ENCODE results near the gene STIP1.
"Not testable (repeated sequence)": the region's sequence is repeated elsewhere in the genome, so short reads cannot be mapped to it uniquely, and the experiment has no call there.

Gene STIP1

GRCh38 chr11:64244107-64244506, 58.1 kb downstream of the STIP1 start:
- H3K9me3 ChIP-seq (ENCODE audit: control insufficient read depth, low read length), result no peaks in the 10 kb centered on the region
- no peaks in the 10 kb centered on the region for H3K27me3 ChIP-seq (replicated peaks; ENCODE audit: control insufficient read depth, insufficient read depth, low read length, poor library complexity, severe bottlenecking)
- H3K4me3 ChIP-seq (ENCODE audit: insufficient read depth, low read depth, low read length, poor library complexity, severe bottlenecking), result no peak overlapping the region
- no peaks in the 10 kb centered on the region for H3K36me3 ChIP-seq (ENCODE audit: control insufficient read depth, insufficient read depth, low read length)
- peak overlapping the region; percentile 19 for H3K27ac ChIP-seq (ENCODE audit: insufficient read depth, low read length, poor library complexity, severe bottlenecking)
- DNase-seq, result no peak
- H3K4me1 ChIP-seq (ENCODE audit: control insufficient read depth, insufficient read depth, low read length, poor library complexity, severe bottlenecking), result peaks cover 40% of the 10 kb centered on the region

- H3K9me3 ChIP-seq (ENCODE audit: control insufficient read depth, low read length), result no peaks in the 10 kb centered on the region
- peaks cover 38% of the 10 kb centered on the region for H3K4me1 ChIP-seq (ENCODE audit: control insufficient read depth, insufficient read depth, low read length, poor library complexity, severe bottlenecking)
- peak overlapping the region; percentile 20 for H3K4me3 ChIP-seq (ENCODE audit: insufficient read depth, low read depth, low read length, poor library complexity, severe bottlenecking)
Observed at GRCh38 chr11:64244966-64245365, 59.0 kb downstream of the STIP1 start.

GRCh38 chr11:64245401-64245796, 59.4 kb downstream of the STIP1 start:
- DNase-seq, result peak; percentile 24 to 50 (median 36)
- peaks cover 38% of the 10 kb centered on the region for H3K4me1 ChIP-seq (ENCODE audit: control insufficient read depth, insufficient read depth, low read length, poor library complexity, severe bottlenecking)

More at GRCh38 chr11:64244966-64245365, 59.0 kb downstream of the STIP1 start:
- H3K27me3 ChIP-seq (replicated peaks; ENCODE audit: control insufficient read depth, insufficient read depth, low read length, poor library complexity, severe bottlenecking), result no peaks in the 10 kb centered on the region
- peak overlapping the region; percentile 66 for H3K27ac ChIP-seq (ENCODE audit: insufficient read depth, low read length, poor library complexity, severe bottlenecking)
- H3K36me3 ChIP-seq (ENCODE audit: control insufficient read depth, insufficient read depth, low read length), result no peaks in the 10 kb centered on the region
- no peak for DNase-seq

GRCh38 chr11:64245797-64246620, 60.0 kb downstream of the STIP1 start:
- peak overlapping the region; percentile 66 for H3K27ac ChIP-seq (ENCODE audit: insufficient read depth, low read length, poor library complexity, severe bottlenecking)
- no peaks in the 10 kb centered on the region for H3K36me3 ChIP-seq (ENCODE audit: control insufficient read depth, insufficient read depth, low read length)
- no peaks in the 10 kb centered on the region for H3K9me3 ChIP-seq (ENCODE audit: control insufficient read depth, low read length)
- peak; percentile 35 to 71 (median 64) for DNase-seq
- peak overlapping the region; percentile 63 for H3K4me3 ChIP-seq (ENCODE audit: insufficient read depth, low read depth, low read length, poor library complexity, severe bottlenecking)
- H3K4me1 ChIP-seq (ENCODE audit: control insufficient read depth, insufficient read depth, low read length, poor library complexity, severe bottlenecking), result peaks cover 41% of the 10 kb centered on the region
- no peaks in the 10 kb centered on the region for H3K27me3 ChIP-seq (replicated peaks; ENCODE audit: control insufficient read depth, insufficient read depth, low read length, poor library complexity, severe bottlenecking)

More at GRCh38 chr11:64245401-64245796, 59.4 kb downstream of the STIP1 start:
- Histone ChIP-seq H3K4me3 (ENCODE audit: insufficient read depth, low read depth, low read length, poor library complexity, severe bottlenecking) (peak overlapping the region; percentile 20), H3K36me3 (ENCODE audit: control insufficient read depth, insufficient read depth, low read length) (no peaks in the 10 kb centered on the region), H3K27me3 (replicated peaks; ENCODE audit: control insufficient read depth, insufficient read depth, low read length, poor library complexity, severe bottlenecking) (no peaks in the 10 kb centered on the region), H3K27ac (ENCODE audit: insufficient read depth, low read length, poor library complexity, severe bottlenecking) (peak overlapping the region; percentile 66), H3K9me3 (ENCODE audit: control insufficient read depth, low read length) (no peaks in the 10 kb centered on the region)

- not testable (repeated sequence) for H3K36me3 ChIP-seq (ENCODE audit: control insufficient read depth, insufficient read depth, low read length); H3K9me3 ChIP-seq (ENCODE audit: control insufficient read depth, low read length); H3K27me3 ChIP-seq (replicated peaks; ENCODE audit: control insufficient read depth, insufficient read depth, low read length, poor library complexity, severe bottlenecking); DNase-seq; H3K27ac ChIP-seq (ENCODE audit: insufficient read depth, low read length, poor library complexity, severe bottlenecking)
- peaks cover 42% of the 10 kb centered on the region for H3K4me1 ChIP-seq (ENCODE audit: control insufficient read depth, insufficient read depth, low read length, poor library complexity, severe bottlenecking)
- peak overlapping the region; percentile 78 for H3K4me3 ChIP-seq (ENCODE audit: insufficient read depth, low read depth, low read length, poor library complexity, severe bottlenecking)
Observed at GRCh38 chr11:64246621-64246870, 60.6 kb downstream of the STIP1 start.

GRCh38 chr11:64246871-64247728, 61.1 kb downstream of the STIP1 start, which contains the start of gene PPP1R14B:
TSS of gene PPP1R14B (minus strand) at chr11:64246943. CDS start at chr11:64246673, 270 bp downstream.
- Histone ChIP-seq H3K27me3 (replicated peaks; ENCODE audit: control insufficient read depth, insufficient read depth, low read length, poor library complexity, severe bottlenecking) (no peaks in the 10 kb centered on the region), H3K4me3 (ENCODE audit: insufficient read depth, low read depth, low read length, poor library complexity, severe bottlenecking) (peak within 1 kb of the TSS; percentile 78), H3K36me3 (ENCODE audit: control insufficient read depth, insufficient read depth, low read length) (no peaks in the 10 kb centered on the region), H3K4me1 (ENCODE audit: control insufficient read depth, insufficient read depth, low read length, poor library complexity, severe bottlenecking) (peaks cover 44% of the 10 kb centered on the region), H3K9me3 (ENCODE audit: control insufficient read depth, low read length) (no peaks in the 10 kb centered on the region), H3K27ac (ENCODE audit: insufficient read depth, low read length, poor library complexity, severe bottlenecking) (peak within 1 kb of the TSS; percentile 66)
- DNase-seq, result peak; percentile 61 to 69 (median 63)

GRCh38 chr11:64247729-64248531, 62.0 kb downstream of the STIP1 start:
- Histone ChIP-seq H3K4me1 (ENCODE audit: control insufficient read depth, insufficient read depth, low read length, poor library complexity, severe bottlenecking) (peaks cover 46% of the 10 kb centered on the region), H3K9me3 (ENCODE audit: control insufficient read depth, low read length) (no peaks in the 10 kb centered on the region), H3K27me3 (replicated peaks; ENCODE audit: control insufficient read depth, insufficient read depth, low read length, poor library complexity, severe bottlenecking) (no peaks in the 10 kb centered on the region), H3K36me3 (ENCODE audit: control insufficient read depth, insufficient read depth, low read length) (no peaks in the 10 kb centered on the region), H3K4me3 (ENCODE audit: insufficient read depth, low read depth, low read length, poor library complexity, severe bottlenecking) (peak overlapping the region; percentile 78), H3K27ac (ENCODE audit: insufficient read depth, low read length, poor library complexity, severe bottlenecking) (no peak overlapping the region)
- no peak for DNase-seq

GRCh38 chr11:64248578-64248977, 62.6 kb downstream of the STIP1 start:
- Histone ChIP-seq H3K9me3 (ENCODE audit: control insufficient read depth, low read length) (no peaks in the 10 kb centered on the region), H3K4me1 (ENCODE audit: control insufficient read depth, insufficient read depth, low read length, poor library complexity, severe bottlenecking) (peaks cover 46% of the 10 kb centered on the region), H3K4me3 (ENCODE audit: insufficient read depth, low read depth, low read length, poor library complexity, severe bottlenecking) (no peak overlapping the region), H3K36me3 (ENCODE audit: control insufficient read depth, insufficient read depth, low read length) (no peaks in the 10 kb centered on the region), H3K27me3 (replicated peaks; ENCODE audit: control insufficient read depth, insufficient read depth, low read length, poor library complexity, severe bottlenecking) (no peaks in the 10 kb centered on the region), H3K27ac (ENCODE audit: insufficient read depth, low read length, poor library complexity, severe bottlenecking) (no peak overlapping the region)
- DNase-seq, result no peak

- H3K4me3 ChIP-seq (ENCODE audit: insufficient read depth, low read depth, low read length, poor library complexity, severe bottlenecking), result no peak overlapping the region
- no peak overlapping the region for H3K27ac ChIP-seq (ENCODE audit: insufficient read depth, low read length, poor library complexity, severe bottlenecking)
- no peak for DNase-seq
- H3K9me3 ChIP-seq (ENCODE audit: control insufficient read depth, low read length), result no peaks in the 10 kb centered on the region
- H3K4me1 ChIP-seq (ENCODE audit: control insufficient read depth, insufficient read depth, low read length, poor library complexity, severe bottlenecking), result peaks cover 46% of the 10 kb centered on the region
- no peaks in the 10 kb centered on the region for H3K36me3 ChIP-seq (ENCODE audit: control insufficient read depth, insufficient read depth, low read length)
- H3K27me3 ChIP-seq (replicated peaks; ENCODE audit: control insufficient read depth, insufficient read depth, low read length, poor library complexity, severe bottlenecking), result no peaks in the 10 kb centered on the region
Observed at GRCh38 chr11:64249038-64249437, 63.1 kb downstream of the STIP1 start.

Data from effector memory CD4-positive, alpha-beta T cell (primary cell).